HG03432 (cell line): Measurements from ENCODE around the gene TPCN1.

Experiments used
- ATAC-seq: cut with Tn5 transposase; IDR thresholded peaks from one replicate; pipeline ENCODE4 v1.9.1; 2021; ENCODE audit warnings: mild to moderate bottlenecking, moderate library complexity; ENCODE audit not compliant: unreplicated experiment

Gene TPCN1

DNA sequence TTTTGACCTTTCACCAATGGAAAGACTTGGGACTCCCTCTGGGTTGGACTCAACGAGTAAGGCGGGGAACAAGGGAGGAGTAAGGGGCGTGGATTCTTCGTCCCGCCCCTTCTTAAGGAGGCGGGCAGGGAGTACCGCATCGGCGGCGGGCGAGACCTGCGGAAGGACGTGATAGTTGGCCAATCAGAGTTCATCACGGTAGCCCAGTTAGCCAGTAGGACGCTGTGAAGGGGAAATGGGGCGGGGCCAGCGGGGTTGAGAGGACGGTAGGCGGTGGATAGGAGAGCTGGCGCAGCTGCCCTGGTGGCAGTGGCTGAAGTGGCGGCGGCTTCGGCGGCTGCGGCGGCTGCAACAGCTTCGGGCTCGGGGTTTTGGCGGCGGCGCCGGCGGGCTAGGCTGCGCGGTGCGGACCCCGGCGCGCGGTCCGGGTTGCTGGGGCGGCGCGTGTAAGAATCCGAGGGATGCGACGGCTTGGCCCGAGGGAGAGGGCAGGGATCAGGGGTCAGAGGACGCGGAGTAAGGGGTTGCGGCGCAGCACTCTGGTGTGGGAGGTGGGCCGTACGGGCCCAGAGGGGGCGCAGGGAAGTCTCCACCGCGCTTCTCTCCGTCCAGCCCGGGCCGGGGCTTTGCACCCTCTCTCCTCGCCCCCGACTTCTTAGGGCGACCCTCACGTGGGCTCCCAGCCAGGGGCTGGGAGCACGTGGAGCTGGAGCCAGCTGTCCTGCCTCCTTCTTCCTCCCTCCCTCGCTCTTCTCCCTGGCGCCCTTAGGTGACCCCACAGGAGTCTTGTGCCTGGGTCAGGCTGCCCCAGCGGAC, at the start of gene TPCN1:
Gene TPCN1 (plus strand): TSS at position 284 of the 816 bp plus-strand sequence. CDS start 5,389 bp downstream, outside the sequence.
- peak; percentile 90 for ATAC-seq

- ATAC-seq: no peak
Observed at GRCh38 chr12:113171543-113171942, 49.7 kb upstream of the TPCN1 start.

GRCh38 chr12:113172185-113172584, 49.1 kb upstream of the TPCN1 start:
- no peak for ATAC-seq

DNA sequence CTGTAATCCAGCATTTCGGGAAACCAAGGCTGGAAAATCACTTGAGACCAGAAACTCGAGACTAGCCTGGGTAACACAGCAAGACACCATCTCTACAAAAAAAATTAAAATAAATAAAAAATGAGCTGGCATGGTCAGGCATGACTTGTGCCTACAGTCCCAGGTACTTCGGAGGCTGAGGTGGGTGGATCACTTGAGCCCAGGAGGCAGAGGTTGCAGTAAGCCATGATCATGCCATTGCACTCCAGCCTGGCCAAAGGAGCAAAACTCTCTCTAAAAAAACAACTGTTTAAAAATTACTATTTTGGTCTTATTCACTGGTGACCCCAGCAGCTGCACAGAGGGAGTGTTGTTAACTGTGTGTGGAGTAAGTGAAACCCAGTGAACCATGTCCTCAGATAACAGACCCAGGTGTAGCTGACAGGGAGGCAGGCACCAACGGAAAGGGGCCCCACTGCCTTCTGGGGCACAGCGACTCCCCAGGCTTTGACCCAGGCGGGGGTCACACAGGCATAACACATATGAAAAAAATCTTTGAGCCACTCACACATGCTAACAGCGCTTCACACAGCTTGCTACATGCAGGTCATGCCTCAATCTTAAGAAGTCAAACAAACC, 48.1 kb upstream of the TPCN1 start:
- peak; percentile 63 for ATAC-seq

GRCh38 chr12:113174461-113175384, 46.5 kb upstream of the TPCN1 start:
- ATAC-seq: no peak

DNA sequence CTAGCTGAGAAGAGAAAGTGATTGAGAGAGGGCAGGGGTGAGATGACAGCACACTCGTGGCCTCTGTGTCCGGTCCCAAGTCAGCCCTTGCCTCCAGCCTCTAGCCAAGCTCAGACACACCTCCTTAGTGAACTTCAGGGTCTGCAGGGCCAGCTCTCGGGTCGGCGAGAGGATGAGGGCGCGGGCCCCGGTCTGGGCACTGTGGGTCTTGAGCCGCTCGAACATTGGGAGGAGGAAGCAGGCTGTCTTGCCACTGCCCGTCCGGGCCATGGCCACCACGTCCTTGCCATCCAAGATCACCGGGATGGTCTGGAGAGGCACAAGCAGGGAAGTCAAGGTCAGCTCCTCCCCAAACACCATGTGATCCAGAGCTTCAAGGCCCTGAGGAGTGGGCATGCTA, 42.2 kb upstream of the TPCN1 start:
- ATAC-seq: no peak

- no peak for ATAC-seq
Observed at GRCh38 chr12:113180333-113180732, 40.9 kb upstream of the TPCN1 start.

- ATAC-seq: no peak
Observed at GRCh38 chr12:113181975-113182374, 39.3 kb upstream of the TPCN1 start.

GRCh38 chr12:113183030-113183589, 38.2 kb upstream of the TPCN1 start:
- ATAC-seq: no peak

DNA sequence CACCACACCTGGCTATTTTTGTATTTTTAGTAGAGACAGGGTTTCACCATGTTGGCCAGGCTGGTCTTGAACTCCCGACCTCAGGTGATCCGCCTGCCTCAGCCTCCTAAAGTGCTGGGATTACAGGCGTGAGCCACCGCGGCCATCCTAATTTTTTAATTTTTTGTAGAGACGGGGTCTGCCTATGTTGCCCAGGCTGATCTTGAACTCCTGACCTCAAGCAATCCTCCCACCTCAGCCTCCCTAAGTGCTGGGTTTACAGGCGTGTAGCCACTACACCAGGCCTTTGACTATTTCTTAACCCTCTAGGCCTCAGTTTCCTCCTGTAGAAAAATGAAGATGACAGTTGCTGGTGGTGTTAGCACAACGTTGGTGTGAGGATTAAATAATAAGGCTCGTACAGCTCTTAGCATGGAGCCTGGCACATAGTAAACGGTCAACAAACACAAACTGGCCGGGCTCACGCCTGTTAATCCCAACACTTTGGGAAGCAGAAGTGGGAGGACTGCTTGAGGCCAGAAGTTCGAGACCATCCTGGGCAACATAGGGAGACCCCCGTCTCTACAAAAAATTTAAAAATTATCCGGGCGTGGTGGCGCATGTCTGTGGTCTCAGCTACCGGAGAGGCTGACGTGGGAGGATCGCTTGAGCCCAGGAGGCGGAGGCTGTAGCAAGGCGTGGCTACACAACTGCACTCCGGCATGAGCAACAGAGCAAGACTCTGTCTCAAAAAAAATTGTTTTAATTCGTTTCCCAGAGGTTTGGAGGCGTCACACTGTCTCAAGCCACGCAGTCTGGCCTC, 37.0 kb upstream of the TPCN1 start:
- ATAC-seq: peak; percentile 49

- peak; percentile 86 for ATAC-seq
Observed at GRCh38 chr12:113184900-113185179, 36.4 kb upstream of the TPCN1 start.

GRCh38 chr12:113185180-113186032, 35.9 kb upstream of the TPCN1 start, which contains the start of the genes DDX54 and RITA1:
TSS of gene DDX54 (minus strand) at chr12:113185478. CDS start at chr12:113185451, 27 bp downstream.
TSS of gene RITA1 (plus strand) at chr12:113185721. CDS start at chr12:113186747, 1,026 bp downstream.
- ATAC-seq: peak; percentile 63

GRCh38 chr12:113186033-113186365, 35.3 kb upstream of the TPCN1 start:
- ATAC-seq: no peak

GRCh38 chr12:113186666-113187325, 34.5 kb upstream of the TPCN1 start:
- ATAC-seq: no peak

DNA sequence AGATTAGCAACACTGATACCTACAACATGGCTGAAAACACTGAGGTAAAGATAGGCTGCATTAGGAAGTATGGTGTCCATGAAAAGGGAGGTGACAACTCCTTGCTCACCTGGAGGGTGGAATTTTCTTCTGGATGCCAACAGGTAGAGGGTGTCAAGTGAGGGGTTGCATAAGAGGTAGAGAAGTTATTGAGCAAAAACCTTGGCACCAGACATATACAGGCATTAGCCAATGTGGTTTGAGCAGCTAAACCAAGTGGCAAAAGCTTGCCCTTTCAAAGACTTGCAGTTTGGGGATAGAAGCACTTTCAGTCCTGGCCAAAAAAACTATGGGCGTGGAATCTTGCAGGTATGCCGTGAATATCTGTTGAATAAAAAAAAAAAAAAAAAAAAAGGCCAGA, 31.9 kb upstream of the TPCN1 start:
- ATAC-seq: no peak

DNA sequence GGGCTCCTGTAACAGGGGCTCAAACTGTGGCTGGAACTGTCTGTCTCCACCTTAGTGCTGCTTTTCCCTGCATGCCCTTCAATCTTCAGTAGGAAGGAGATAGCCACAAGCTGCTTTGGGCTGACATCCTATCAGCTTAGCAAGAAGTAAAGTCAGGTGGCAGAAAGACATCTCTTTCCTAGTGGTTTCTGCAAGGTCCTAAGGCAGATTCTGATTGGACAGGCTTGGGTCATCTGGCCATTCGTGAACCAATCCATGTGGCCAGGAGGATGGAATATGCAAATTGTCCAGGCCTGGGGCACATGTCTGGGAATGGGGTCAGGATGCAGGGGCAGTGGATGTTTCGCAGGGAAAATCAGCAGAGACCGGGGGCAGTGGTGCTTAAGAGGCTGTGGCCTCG, 30.5 kb upstream of the TPCN1 start:
- ATAC-seq: no peak

- ATAC-seq: no peak
Observed at GRCh38 chr12:113191227-113191626, 30.0 kb upstream of the TPCN1 start.

DNA sequence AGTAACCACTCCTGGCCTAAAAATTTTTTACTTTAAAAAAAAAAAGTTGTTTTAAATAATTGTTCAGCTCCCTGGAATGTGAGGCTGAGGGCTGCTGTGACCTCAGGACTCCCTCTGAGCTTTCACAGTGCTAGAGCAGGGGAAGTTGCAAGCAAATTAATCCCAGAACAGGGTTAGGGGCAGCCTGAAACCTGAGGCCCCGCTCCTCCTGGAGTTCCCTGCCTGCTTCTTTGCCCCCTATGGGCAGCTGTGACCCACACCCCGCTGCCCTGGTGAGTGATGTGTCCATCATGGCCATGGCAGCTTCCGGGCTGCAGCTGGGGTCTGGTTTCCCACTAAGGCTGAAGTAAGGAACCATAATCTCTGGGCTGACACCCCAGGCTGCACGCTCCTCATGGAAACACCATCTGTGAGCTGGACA, 26.3 kb upstream of the TPCN1 start:
- no peak for ATAC-seq

- no peak for ATAC-seq
Observed at GRCh38 chr12:113195598-113195997, 25.7 kb upstream of the TPCN1 start.
